ENCODE measurements around the gene PCBP2. TPM values are rescaled to one million over a fixed set of nuclear protein-coding genes. Genes with fewer than 3 reads are reported as not detected.
"Not testable (repeated sequence)": the region's sequence is repeated elsewhere in the genome, so short reads cannot be mapped to it uniquely, and the experiment has no call there.

PCBP2 gene
- total RNA-seq, 2 experiments from 2014 or later: 209 to 1,015 TPM

GRCh38 chr12:53430116-53430515 is 21.8 kb upstream of the PCBP2 start:
- H3K79me2 ChIP-seq (ENCODE audit: insufficient read depth, low read depth, low read length): no peaks in the 10 kb centered on the region
- H3K9me2 ChIP-seq (ENCODE audit: insufficient read depth, low read length): no peaks in the 10 kb centered on the region
- ChIA-PET CTCF (ENCODE audit: unreplicated experiment) (interaction anchor here (0.9 kb wide), 1 partner anchor 85 kb away, joined by 4 read pairs; no protein-coding TSS in a partner anchor), POLR2A (interaction anchor here (0.8 kb wide), 1 partner anchor 52 kb away, joined by 3 read pairs; no protein-coding TSS in a partner anchor)
- no peak overlapping the region for H3K4me2 ChIP-seq (ENCODE audit: low read length)
- H3K4me3 ChIP-seq (ENCODE audit: low read depth, low read length, poor library complexity, severe bottlenecking): no peak overlapping the region
- no peaks in the 10 kb centered on the region for H4K20me1 ChIP-seq (ENCODE audit: insufficient read depth, low read length)
- no peaks in the 10 kb centered on the region for H3K36me3 ChIP-seq (ENCODE audit: insufficient read depth, low read length)
- no TSS peak for BruUV-seq (replicated peaks)
- no peaks in the 10 kb centered on the region for H3K9me3 ChIP-seq (ENCODE audit: low read length)
- no peak for DNase-seq (ENCODE audit: low spot score)
- H2AFZ ChIP-seq (ENCODE audit: low read length): no peak overlapping the region
- no peak for TF ChIP-seq CTCF (conservative IDR thresholded peaks at IDR 0.05; ENCODE audit: low read length)
- TF ChIP-seq EZH2phosphoT487 (IDR thresholded peaks at IDR 0.05; ENCODE audit: borderline replicate concordance, low read depth, low read length): no peak
- intact Hi-C loops (cut with micrococcal nuclease; ENCODE audit: unreplicated experiment): no loop called here
- peaks cover 4% of the 10 kb centered on the region for H3K4me1 ChIP-seq (ENCODE audit: insufficient read depth, low read length, poor library complexity, severe bottlenecking)
- no peak overlapping the region for H3K27ac ChIP-seq (ENCODE audit: low read depth, low read length, poor library complexity, severe bottlenecking)

- H3K4me2 ChIP-seq (ENCODE audit: low read length): no peak overlapping the region
- H3K27ac ChIP-seq (ENCODE audit: low read depth, low read length, poor library complexity, severe bottlenecking): no peak overlapping the region
- POLR2A ChIA-PET: no interaction called here
- H3K9me3 ChIP-seq (ENCODE audit: low read length): no peaks in the 10 kb centered on the region
- H3K4me3 ChIP-seq (ENCODE audit: low read depth, low read length, poor library complexity, severe bottlenecking): no peak overlapping the region
- no peak for DNase-seq (ENCODE audit: low spot score)
- CTCF ChIA-PET (ENCODE audit: unreplicated experiment): no interaction called here
- H2AFZ ChIP-seq (ENCODE audit: low read length): no peak overlapping the region
- H4K20me1 ChIP-seq (ENCODE audit: insufficient read depth, low read length): no peaks in the 10 kb centered on the region
- BruUV-seq (replicated peaks): no TSS peak
- no peaks in the 10 kb centered on the region for H3K36me3 ChIP-seq (ENCODE audit: insufficient read depth, low read length)
- peaks cover 4% of the 10 kb centered on the region for H3K4me1 ChIP-seq (ENCODE audit: insufficient read depth, low read length, poor library complexity, severe bottlenecking)
- TF ChIP-seq EZH2phosphoT487 (IDR thresholded peaks at IDR 0.05; ENCODE audit: borderline replicate concordance, low read depth, low read length) (no peak), CTCF (conservative IDR thresholded peaks at IDR 0.05; ENCODE audit: low read length) (no peak)
- H3K79me2 ChIP-seq (ENCODE audit: insufficient read depth, low read depth, low read length): no peaks in the 10 kb centered on the region
- intact Hi-C loops (cut with micrococcal nuclease; ENCODE audit: unreplicated experiment): no loop called here
- H3K9me2 ChIP-seq (ENCODE audit: insufficient read depth, low read length): no peaks in the 10 kb centered on the region
Measured at GRCh38 chr12:53431187-53431586, 20.7 kb upstream of the PCBP2 start.

- intact Hi-C loops (cut with micrococcal nuclease; ENCODE audit: unreplicated experiment); H2AFZ ChIP-seq (ENCODE audit: low read length); H3K9me2 ChIP-seq (ENCODE audit: insufficient read depth, low read length); H3K79me2 ChIP-seq (ENCODE audit: insufficient read depth, low read depth, low read length); H3K4me1 ChIP-seq (ENCODE audit: insufficient read depth, low read length, poor library complexity, severe bottlenecking); H3K4me3 ChIP-seq (ENCODE audit: low read depth, low read length, poor library complexity, severe bottlenecking); DNase-seq (ENCODE audit: low spot score); CTCF ChIA-PET (ENCODE audit: unreplicated experiment); BruUV-seq (replicated peaks); H3K4me2 ChIP-seq (ENCODE audit: low read length); H3K36me3 ChIP-seq (ENCODE audit: insufficient read depth, low read length); H3K27ac ChIP-seq (ENCODE audit: low read depth, low read length, poor library complexity, severe bottlenecking); H4K20me1 ChIP-seq (ENCODE audit: insufficient read depth, low read length); POLR2A ChIA-PET; H3K9me3 ChIP-seq (ENCODE audit: low read length): not testable (repeated sequence)
Measured at GRCh38 chr12:53435326-53435725, 16.6 kb upstream of the PCBP2 start.

GRCh38 chr12:53439582-53439981 is 12.3 kb upstream of the PCBP2 start:
- BruUV-seq (replicated peaks); H3K9me3 ChIP-seq (ENCODE audit: low read length); H3K4me3 ChIP-seq (ENCODE audit: low read depth, low read length, poor library complexity, severe bottlenecking); DNase-seq (ENCODE audit: low spot score); H2AFZ ChIP-seq (ENCODE audit: low read length); H4K20me1 ChIP-seq (ENCODE audit: insufficient read depth, low read length); H3K27ac ChIP-seq (ENCODE audit: low read depth, low read length, poor library complexity, severe bottlenecking); H3K9me2 ChIP-seq (ENCODE audit: insufficient read depth, low read length); intact Hi-C loops (cut with micrococcal nuclease; ENCODE audit: unreplicated experiment); H3K4me2 ChIP-seq (ENCODE audit: low read length): not testable (repeated sequence)
- Histone ChIP-seq H3K79me2 (ENCODE audit: insufficient read depth, low read depth, low read length) (peaks cover 26% of the 10 kb centered on the region), H3K4me1 (ENCODE audit: insufficient read depth, low read length, poor library complexity, severe bottlenecking) (peaks cover 23% of the 10 kb centered on the region), H3K36me3 (ENCODE audit: insufficient read depth, low read length) (peaks cover 14% of the 10 kb centered on the region)
- CTCF ChIA-PET (ENCODE audit: unreplicated experiment): interaction anchor here (0.6 kb wide), 1 partner anchor 83 kb away, joined by 6 read pairs; no protein-coding TSS in a partner anchor
- POLR2A ChIA-PET: interaction anchor here (0.6 to 0.7 kb wide), 3 partner anchors 13 to 454 kb away, joined by 3 read pairs; no protein-coding TSS in a partner anchor

Data from OCI-LY7 (cell line).